ENCODE data around the gene MEIOSIN. TPM values are rescaled to one million over a fixed set of nuclear protein-coding genes. Genes with fewer than 3 reads are reported as not detected.

The MEIOSIN gene
- not detected in 2 replicates for polyA plus RNA-seq

GRCh38 chr19:45733160-45733810 lies at the start of gene MEIOSIN:
Gene MEIOSIN, plus strand, starts transcription at chr19:45733439. Its CDS starts 1,938 bp downstream, at chr19:45735377.

GRCh38 chr19:45691516-45692186 lies 41.6 kb upstream of the MEIOSIN start, which contains the start of gene SNRPD2:
Gene SNRPD2, minus strand, starts transcription at chr19:45691953. Its CDS starts 65 bp downstream, at chr19:45691888.

GRCh38 chr19:45692187-45693105 lies 40.8 kb upstream of the MEIOSIN start, which contains the start of gene QPCTL:
Gene QPCTL, plus strand, starts transcription at chr19:45692666. Its CDS starts 38 bp downstream, at chr19:45692704.

GRCh38 chr19:45730368-45731288 lies 2.6 kb upstream of the MEIOSIN start, which contains the start of gene FBXO46:
Gene FBXO46, minus strand, starts transcription at chr19:45730896. Its CDS starts 17,401 bp downstream, at chr19:45713495.

GRCh38 chr19:45768984-45769782 lies 35.9 kb downstream of the MEIOSIN start, which contains the start of gene SIX5:
Gene SIX5, minus strand, starts transcription at chr19:45769252. Its CDS starts 408 bp downstream, at chr19:45768844.

GRCh38 chr19:45782162-45782691 lies 49.0 kb downstream of the MEIOSIN start, which contains the start of gene DMPK:
Gene DMPK, minus strand, starts transcription at chr19:45782490. Its CDS starts 138 bp downstream, at chr19:45782352.

GRCh38 chr19:45792470-45793177 lies 59.4 kb downstream of the MEIOSIN start, which contains the start of gene DMWD:
Gene DMWD, minus strand, starts transcription at chr19:45792845. Its CDS starts 89 bp downstream, at chr19:45792756.

Other genes with a start within 250 kb of the MEIOSIN start
- gene RTN2, start 236.4 kb upstream of the MEIOSIN start, polyA plus RNA-seq: 1.6 TPM in 1 of 2 replicates, not detected in the other
- gene PPM1N, start 235.0 kb upstream of the MEIOSIN start, polyA plus RNA-seq: 0.30 TPM in 1 of 2 replicates, not detected in the other
- gene VASP, start 226.0 kb upstream of the MEIOSIN start, polyA plus RNA-seq: not detected in 2 replicates
- 0.65 and 0.97 TPM in 2 replicates for gene OPA3, start 148.6 kb upstream of the MEIOSIN start, polyA plus RNA-seq
- not detected in 2 replicates for gene GPR4, start 131.2 kb upstream of the MEIOSIN start, polyA plus RNA-seq
- gene EML2, start 94.0 kb upstream of the MEIOSIN start, polyA plus RNA-seq: 0.40 TPM in 1 of 2 replicates, not detected in the other
- not detected in 2 replicates for gene GIPR, start 65.2 kb upstream of the MEIOSIN start, polyA plus RNA-seq
- 825 and 870 TPM in 2 replicates for gene SNRPD2, start 41.5 kb upstream of the MEIOSIN start, polyA plus RNA-seq
- 0.39 and 1.7 TPM in 2 replicates for gene QPCTL, start 40.8 kb upstream of the MEIOSIN start, polyA plus RNA-seq
- gene FBXO46, start 2.5 kb upstream of the MEIOSIN start, polyA plus RNA-seq: 0.42 and 0.56 TPM in 2 replicates
- not detected in 2 replicates for gene SIX5, start 35.8 kb downstream of the MEIOSIN start, polyA plus RNA-seq
- 0.67 and 1.2 TPM in 2 replicates for gene DMPK, start 49.1 kb downstream of the MEIOSIN start, polyA plus RNA-seq
- gene DMWD, start 59.4 kb downstream of the MEIOSIN start, polyA plus RNA-seq: 5.3 and 6.8 TPM in 2 replicates
- not detected in 2 replicates for gene RSPH6A, start 81.9 kb downstream of the MEIOSIN start, polyA plus RNA-seq
- gene SYMPK, start 129.7 kb downstream of the MEIOSIN start, polyA plus RNA-seq: 0.63 and 1.2 TPM in 2 replicates
- gene FOXA3, start 130.9 kb downstream of the MEIOSIN start, polyA plus RNA-seq: not detected in 2 replicates
- 0.77 and 1.9 TPM in 2 replicates for gene IRF2BP1, start 152.7 kb downstream of the MEIOSIN start, polyA plus RNA-seq
- gene MYPOP, start 169.2 kb downstream of the MEIOSIN start, polyA plus RNA-seq: 2.1 and 4.6 TPM in 2 replicates
- gene NANOS2, start 181.3 kb downstream of the MEIOSIN start, polyA plus RNA-seq: not detected in 2 replicates
- gene NOVA2, start 240.4 kb downstream of the MEIOSIN start, polyA plus RNA-seq: 2.3 and 2.6 TPM in 2 replicates